Gastrocnemius medialis (tissue), 4 donors: ENCODE results near the gene UMAD1. TPM values are rescaled to one million over a fixed set of nuclear protein-coding genes. Genes with fewer than 3 reads are reported as not detected.

Experiments
- ATAC-seq, 2 donors: fragments of 150-250 bp; one replicate each; pipeline ENCODE4 v1.9.1; 2016
- DNase-seq, 2 donors: peaks; one replicate each; pipeline ENCODE4 v3.0.0-alpha.2; 2019
- H3K27ac ChIP-seq, 4 donors: fragments of 200-600 bp; sonication (generic); 1 replicate in 1 of 4; 2 replicates in 3 of 4; pipeline ENCODE4 v1.5.1; 2016 to 2018; ENCODE audit warnings: mild to moderate bottlenecking in 2 of 4, moderate library complexity in 1 of 4
- H3K27me3 ChIP-seq, 3 donors: fragments of 200-600 bp; sonication (generic) in 2 of 3; 1 replicate in 1 of 3; 2 replicates in 2 of 3; pipeline versions ENCODE4 v1.5.1 to v1.6.0; 2016 to 2019; ENCODE audit warnings: mild to moderate bottlenecking in 1 of 3, moderate library complexity in 1 of 3
- H3K36me3 ChIP-seq, 2 donors: fragments of 200-600 bp; sonication (generic) in 1 of 2; one replicate each; pipeline ENCODE4 v1.5.1; 2017 to 2018
- H3K4me1 ChIP-seq, 2 donors: fragments of 200-600 bp; sonication (generic) in 1 of 2; one replicate each; pipeline ENCODE4 v1.5.1; 2016 to 2017; ENCODE audit warnings: mild to moderate bottlenecking in 2 of 2
- H3K4me3 ChIP-seq, 4 donors: fragments of 200-600 bp; sonication (generic) in 3 of 4; 1 replicate in 1 of 4; 2 replicates in 3 of 4; pipeline ENCODE4 v1.5.1; 2016 to 2019; ENCODE audit warnings: mild to moderate bottlenecking in 2 of 4
- H3K9me3 ChIP-seq, 3 donors: fragments of 200-600 bp; sonication (generic) in 2 of 3; 1 replicate in 1 of 3; 2 replicates in 2 of 3; pipeline ENCODE4 v1.5.1; 2016 to 2019
- CTCF ChIP-seq, 5 experiments: fragments of 450-650 bp in 3 of 5; fragments of 200-600 bp in 2 of 5; sonication (generic) in 2 of 5; IDR thresholded peaks in 4 of 5; conservative IDR thresholded peaks in 1 of 5; 1 replicate in 4 of 5; 2 replicates in 1 of 5; pipeline ENCODE4 v1.5.1; 2016 to 2019; ENCODE audit warnings: antibody characterized with exemption in 5 of 5, mild to moderate bottlenecking in 3 of 5, moderate library complexity in 3 of 5
- POLR2A ChIP-seq, 2 donors: fragments of 450-650 bp; IDR thresholded peaks; one replicate each; pipeline ENCODE4 v1.6.1; 2017; ENCODE audit warnings: antibody characterized with exemption in 2 of 2, mild to moderate bottlenecking in 2 of 2, moderate library complexity in 2 of 2
- in situ Hi-C, 4 donors: fragments of 200-750 bp; cut with MboI; loops; one replicate each; pipeline versions ENCODE4 v1.15.0 to v1.8.0; 2017; ENCODE audit warnings: low sequenced_read_pairs in 4 of 4
- intact Hi-C: fragments of 100-400 bp; cut with DNase I; formaldehyde crosslinking; loops from one replicate; pipeline ENCODE4 v1.15.1; 2023; ENCODE audit warnings: low total_unique reads
- total RNA-seq, 4 donors: library from RNA; depleted of rRNA; stranded (reverse); fragments of >200 nt; gene quantifications; one replicate each; pipeline versions ENCODE4 v1.1.0 to v1.2.3, GENCODE V29; 2016

UMAD1 gene
- total RNA-seq, 4 donors from 2014 or later = 10.2 to 16.0 (median 11.1) TPM

- DNase-seq = no peak
- Histone ChIP-seq H3K9me3 (no peaks in the 10 kb centered on the region), H3K27me3 (no peaks in the 10 kb centered on the region), H3K4me3 (no peak overlapping the region), H3K27ac (no peak overlapping the region), H3K36me3 (no peaks in the 10 kb centered on the region), H3K4me1 (no peaks in the 10 kb centered on the region)
- no peak for ATAC-seq
- no peak for TF ChIP-seq POLR2A (IDR thresholded peaks at IDR 0.05)
- TF ChIP-seq CTCF (IDR thresholded peaks at IDR 0.05 in 4 of 5, conservative IDR thresholded peaks at IDR 0.05 in 1 of 5) = no peak
- intact Hi-C loops (no loop called here), in situ Hi-C loops (no loop called here)
These were observed 22.1 kb upstream of the UMAD1 start for GRCh38 chr7:7618410-7618809.

- H3K36me3 ChIP-seq = no peaks in the 10 kb centered on the region
- intact Hi-C loops (no loop called here), in situ Hi-C loops (no loop called here)
- H3K4me1 ChIP-seq = no peaks in the 10 kb centered on the region
- H3K27me3 ChIP-seq = no peaks in the 10 kb centered on the region
- ATAC-seq (no peak), DNase-seq (no peak)
- no peak overlapping the region for H3K4me3 ChIP-seq
- H3K27ac ChIP-seq = no peak overlapping the region
- no peak for TF ChIP-seq POLR2A (IDR thresholded peaks at IDR 0.05)
- TF ChIP-seq CTCF (IDR thresholded peaks at IDR 0.05 in 4 of 5, conservative IDR thresholded peaks at IDR 0.05 in 1 of 5) = no peak
- no peaks in the 10 kb centered on the region for H3K9me3 ChIP-seq
These were observed 20.3 kb upstream of the UMAD1 start for GRCh38 chr7:7620236-7620635.

- no peaks in the 10 kb centered on the region for H3K27me3 ChIP-seq
- no peaks in the 10 kb centered on the region for H3K9me3 ChIP-seq
- ATAC-seq = no peak
- no peaks in the 10 kb centered on the region for H3K4me1 ChIP-seq
- intact Hi-C loops (no loop called here), in situ Hi-C loops (no loop called here)
- H3K4me3 ChIP-seq = no peak overlapping the region
- no peak for TF ChIP-seq POLR2A (IDR thresholded peaks at IDR 0.05)
- TF ChIP-seq CTCF (IDR thresholded peaks at IDR 0.05 in 4 of 5, conservative IDR thresholded peaks at IDR 0.05 in 1 of 5) = no peak
- DNase-seq = no peak
- H3K36me3 ChIP-seq = no peaks in the 10 kb centered on the region
- no peak overlapping the region for H3K27ac ChIP-seq
These were observed 19.8 kb upstream of the UMAD1 start for GRCh38 chr7:7620644-7621210.

GRCh38 chr7:7628476-7628875 lies 12.1 kb upstream of the UMAD1 start:
- no peak overlapping the region for H3K27ac ChIP-seq
- ATAC-seq (no peak), DNase-seq (no peak)
- no peaks in the 10 kb centered on the region for H3K9me3 ChIP-seq
- no peaks in the 10 kb centered on the region for H3K36me3 ChIP-seq
- TF ChIP-seq POLR2A (IDR thresholded peaks at IDR 0.05) (no peak), CTCF (IDR thresholded peaks at IDR 0.05 in 4 of 5, conservative IDR thresholded peaks at IDR 0.05 in 1 of 5) (no peak)
- intact Hi-C loops (no loop called here), in situ Hi-C loops (loop anchor here in 1 of 4 donors (25.0 kb wide), 1 partner anchor 334 kb away; the partner anchor contains the start of gene GLCCI1)
- no peak overlapping the region for H3K4me3 ChIP-seq
- no peaks in the 10 kb centered on the region for H3K27me3 ChIP-seq
- H3K4me1 ChIP-seq = no peaks in the 10 kb centered on the region
